Stimulated activated CD4-positive, alpha-beta T cell treated with anti-CD3 and anti-CD28 coated beads, TNF-alpha, amount 100 ng/mL, for 1 hour (primary cell): ENCODE measurements around the gene DHRS9.

Experiments used
- DNase-seq, 3 donors: peaks; one replicate each; pipeline ENCODE4 v3.0.0-alpha.2; 2020; ENCODE audit warnings: low read depth in 3 of 3, low spot score in 1 of 3

DHRS9 gene

DNA sequence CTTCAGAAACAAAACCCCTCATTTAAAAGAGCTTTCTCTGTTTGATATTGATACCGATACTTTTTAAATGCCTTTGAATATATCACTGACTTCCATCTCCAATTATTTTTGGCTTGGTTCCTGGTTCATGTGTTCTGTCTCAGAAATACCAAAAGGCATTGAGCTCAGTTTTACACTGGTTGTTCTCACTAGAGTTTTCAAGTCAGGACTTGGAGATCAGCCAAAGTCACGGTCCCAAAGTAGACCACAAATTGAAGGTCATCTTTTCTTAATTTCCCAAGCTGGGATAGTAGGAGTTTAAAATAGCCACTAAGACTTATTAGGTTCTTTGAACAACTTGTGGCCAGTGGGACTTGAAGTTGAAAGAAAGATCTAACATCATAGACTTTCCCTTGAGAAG, 24.2 kb downstream of the DHRS9 start:
- no peak for DNase-seq

DNA sequence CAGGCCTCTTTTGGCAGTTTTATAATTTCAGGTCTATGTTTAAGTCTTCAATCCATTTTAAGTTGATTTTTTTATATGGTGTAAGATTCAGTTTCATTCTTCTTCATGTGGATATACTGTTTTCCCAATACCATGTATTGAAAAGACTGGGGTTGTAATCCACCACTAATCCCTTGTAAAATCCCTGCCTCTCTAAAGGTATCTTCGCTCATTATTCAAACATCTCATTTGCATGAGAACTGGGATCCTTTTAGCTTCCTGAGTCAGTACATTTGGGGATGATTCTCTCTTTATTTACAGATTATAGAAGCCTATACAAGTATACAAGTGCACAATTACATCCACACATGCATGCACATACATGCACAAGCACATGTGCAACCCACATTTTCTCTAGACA, 25.3 kb downstream of the DHRS9 start:
- DNase-seq = no peak

DNA sequence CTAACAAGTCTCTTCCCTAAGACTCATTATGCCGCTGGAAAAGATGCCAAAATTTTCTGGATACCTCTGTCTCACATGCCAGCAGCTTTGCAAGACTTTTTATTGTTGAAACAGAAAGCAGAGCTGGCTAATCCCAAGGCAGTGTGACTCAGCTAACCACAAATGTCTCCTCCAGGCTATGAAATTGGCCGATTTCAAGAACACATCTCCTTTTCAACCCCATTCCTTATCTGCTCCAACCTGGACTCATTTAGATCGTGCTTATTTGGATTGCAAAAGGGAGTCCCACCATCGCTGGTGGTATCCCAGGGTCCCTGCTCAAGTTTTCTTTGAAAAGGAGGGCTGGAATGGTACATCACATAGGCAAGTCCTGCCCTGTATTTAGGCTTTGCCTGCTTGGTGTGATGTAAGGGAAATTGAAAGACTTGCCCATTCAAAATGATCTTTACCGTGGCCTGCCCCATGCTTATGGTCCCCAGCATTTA, 26.3 kb downstream of the DHRS9 start:
- DNase-seq = no peak

DNA sequence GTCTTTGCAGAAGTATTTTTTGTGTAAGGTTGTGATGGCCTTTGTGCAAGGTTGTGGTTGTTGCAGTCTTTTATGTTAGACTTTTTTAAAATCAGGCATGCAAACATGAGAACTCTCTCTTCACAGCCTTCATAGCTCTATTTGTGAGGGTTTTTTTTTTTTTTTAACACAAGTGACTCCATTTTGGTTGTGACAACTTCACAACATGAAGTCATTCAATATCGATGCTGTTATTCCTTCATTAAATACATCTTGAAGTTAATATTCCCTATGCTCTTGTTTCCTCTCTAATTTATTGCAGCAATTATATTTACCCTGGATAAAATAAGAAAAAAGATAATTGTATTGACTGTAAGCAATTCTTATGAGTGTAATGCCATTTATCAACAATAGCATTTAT, 35.5 kb downstream of the DHRS9 start:
- no peak for DNase-seq

DNA sequence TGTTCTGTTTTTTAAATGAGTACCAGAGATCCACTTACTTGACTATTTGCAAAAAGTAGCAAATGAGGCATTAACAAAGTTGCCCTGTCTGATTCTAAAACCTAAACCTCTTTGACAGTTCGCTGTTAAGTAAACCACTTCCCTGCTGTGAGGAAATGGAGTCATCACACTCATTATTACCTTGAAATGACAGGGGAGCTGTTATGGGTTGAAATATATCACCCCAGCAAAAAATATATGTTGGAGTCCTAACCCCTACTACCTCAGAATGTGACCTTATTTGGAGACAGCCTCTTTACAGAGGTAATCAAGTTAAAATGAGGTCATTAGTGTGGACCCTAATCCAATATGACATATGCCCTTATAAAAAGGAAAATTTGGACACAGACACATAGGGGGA, 36.1 kb downstream of the DHRS9 start:
- DNase-seq = no peak

DNA sequence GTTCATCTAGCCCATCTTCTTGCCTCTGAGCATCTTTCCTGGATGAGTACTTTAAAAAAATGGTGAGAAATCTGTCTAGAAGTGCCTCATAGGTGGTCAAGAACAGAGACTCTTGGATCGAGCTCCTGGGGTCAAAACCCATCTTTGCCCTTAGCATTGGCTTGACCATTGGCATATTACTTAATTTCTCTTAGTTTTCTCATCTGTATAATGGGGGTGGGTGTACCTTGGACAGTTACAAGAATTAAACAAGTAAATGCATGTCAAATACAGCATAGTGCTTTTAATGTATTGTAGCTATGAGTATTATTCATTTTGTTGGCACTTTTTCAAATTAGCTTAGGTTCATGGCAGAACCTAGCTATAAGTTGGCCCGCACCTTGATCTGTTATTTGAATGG, 36.8 kb downstream of the DHRS9 start:
- DNase-seq = no peak

DNA sequence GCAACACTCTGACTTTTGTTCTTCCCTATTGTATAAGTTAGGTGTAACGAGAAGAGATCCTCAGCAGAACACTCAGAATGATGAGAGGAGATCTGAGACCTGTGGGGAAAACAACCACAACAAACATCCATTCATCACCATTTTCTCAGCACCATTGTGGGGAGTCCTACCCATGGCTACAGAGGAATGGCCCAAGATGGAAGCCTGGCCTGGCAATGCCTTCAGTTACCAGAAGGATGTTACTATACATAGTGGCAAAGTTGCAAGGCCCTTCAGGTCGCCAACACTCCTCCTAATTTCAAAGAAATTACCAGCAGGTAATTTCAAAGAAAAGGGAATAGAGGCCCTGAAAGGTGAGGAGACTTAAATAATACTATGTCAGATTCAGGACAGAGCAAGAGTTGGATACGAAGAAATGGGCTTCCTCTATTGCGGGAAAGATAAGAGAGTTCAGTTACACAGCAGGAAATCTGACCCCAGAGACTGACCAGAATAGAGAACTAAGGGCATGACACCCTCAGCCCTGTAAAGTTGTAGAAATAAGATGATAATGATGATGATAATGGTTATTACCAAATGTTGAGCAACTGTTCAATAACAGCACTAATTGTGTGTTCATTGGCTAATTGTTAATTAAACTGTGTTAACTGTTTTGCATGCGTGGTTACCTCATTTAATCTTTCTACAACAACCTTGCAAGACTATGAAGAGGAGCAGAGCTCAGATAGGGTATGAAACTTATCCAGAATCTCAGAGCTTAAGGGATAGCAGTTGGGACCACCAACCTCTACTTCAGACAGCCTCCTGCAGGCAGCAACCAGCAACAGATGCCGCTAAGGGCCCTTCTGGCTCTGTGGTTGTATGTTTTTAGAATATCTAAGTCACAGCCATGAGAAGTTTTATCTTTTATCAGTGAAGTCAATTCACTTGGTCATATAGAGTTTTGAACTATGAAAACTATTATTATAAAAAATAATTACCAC, 37.5 kb downstream of the DHRS9 start:
- no peak for DNase-seq

DNA sequence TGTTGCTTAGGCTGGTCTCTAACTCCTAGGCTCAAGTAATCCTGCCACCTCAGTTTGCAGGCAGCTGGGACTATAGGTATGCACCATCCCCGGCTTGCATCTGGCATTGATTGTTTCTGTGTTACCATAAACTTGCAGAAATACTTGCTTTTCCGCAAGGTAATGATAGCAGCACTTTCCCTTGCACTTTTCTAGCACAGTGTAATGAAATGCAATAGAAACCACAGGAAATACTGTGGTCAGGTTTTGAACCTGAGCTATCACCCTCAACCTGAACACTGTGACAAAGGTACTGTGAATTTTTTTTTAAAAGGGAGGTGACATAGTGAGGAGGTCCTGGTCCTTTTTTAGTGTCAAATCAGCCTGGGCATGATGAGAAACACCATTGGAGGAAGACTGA, 38.3 kb downstream of the DHRS9 start:
- DNase-seq = no peak

DNA sequence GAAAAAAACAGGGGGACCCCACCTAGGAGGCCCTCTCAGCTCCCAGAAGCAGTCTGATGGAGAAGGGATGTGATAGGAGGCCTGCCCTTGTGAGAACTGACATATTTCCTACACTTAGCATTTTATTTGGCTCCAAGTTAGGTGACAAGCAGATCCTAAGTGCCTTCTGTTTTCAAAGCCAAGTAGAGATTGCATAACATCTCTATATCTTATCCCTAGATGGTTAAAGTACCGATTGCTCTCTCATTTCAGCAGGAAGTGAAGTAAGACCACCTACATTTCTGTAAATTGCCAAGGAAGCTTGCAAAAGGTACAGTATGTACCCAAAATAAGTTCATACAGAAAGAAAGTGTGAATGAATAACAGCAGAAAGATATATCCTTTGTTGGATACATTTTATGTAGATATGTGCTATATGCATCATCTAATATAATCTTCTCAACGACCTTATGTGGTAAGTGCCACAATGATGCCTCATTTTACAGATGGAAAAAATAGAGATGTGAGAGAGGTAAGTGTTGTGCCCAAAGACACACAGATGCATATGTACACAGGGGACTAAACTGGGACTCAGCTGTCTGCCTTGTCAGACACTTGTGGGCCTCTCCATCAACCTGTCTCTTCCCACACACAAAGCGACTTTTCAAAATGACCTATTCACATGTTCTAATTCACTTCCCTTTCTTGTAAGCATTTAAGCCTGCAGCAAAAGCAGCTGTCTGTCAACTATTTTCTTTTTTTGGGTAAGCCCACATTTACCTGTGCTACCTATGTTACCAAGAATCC, 38.9 kb downstream of the DHRS9 start:
- DNase-seq = no peak

DNA sequence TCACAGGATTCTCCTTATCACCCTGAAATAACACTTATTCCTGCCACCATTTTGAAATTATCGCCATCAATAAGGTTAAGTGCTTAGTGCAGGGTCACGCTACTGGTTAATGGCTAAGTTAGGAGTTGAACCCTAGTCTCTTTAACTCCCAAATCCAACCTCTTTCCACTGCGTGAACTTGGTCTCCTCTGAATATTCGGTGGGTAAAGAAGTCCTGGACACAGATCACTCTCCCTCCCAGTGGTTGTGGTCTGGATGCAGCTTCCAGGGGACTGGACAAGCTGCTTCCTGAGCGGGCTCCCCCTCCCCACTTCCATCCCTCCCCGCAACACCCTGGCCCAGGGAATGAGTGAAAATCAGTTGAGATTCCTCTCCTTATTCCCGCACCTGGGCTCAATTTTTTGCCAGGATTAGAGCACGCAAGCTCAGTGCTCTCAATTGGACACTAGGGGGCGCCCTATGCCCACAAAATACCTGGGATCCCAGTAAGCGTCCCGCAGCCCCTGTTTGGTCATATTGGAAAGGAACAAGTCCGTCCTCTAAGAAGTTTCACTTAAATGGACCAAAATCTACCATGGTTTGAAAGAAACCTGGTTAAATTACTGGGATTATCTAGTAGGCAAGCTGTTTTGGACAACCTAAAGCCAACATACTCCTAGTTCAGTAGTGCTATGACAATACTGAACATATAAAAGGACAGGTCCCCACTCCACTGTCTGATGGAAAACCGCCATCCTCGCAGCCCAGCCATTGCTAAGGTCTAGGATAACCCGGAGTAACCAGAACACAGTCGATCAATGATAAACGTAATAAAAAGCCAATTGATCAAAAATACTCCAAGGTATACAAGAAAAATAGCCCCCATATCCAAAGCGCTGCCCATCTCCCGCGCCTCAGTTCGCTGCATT, 40.4 kb downstream of the DHRS9 start:
- peak; percentile 43 to 52 (median 52) for DNase-seq

DNA sequence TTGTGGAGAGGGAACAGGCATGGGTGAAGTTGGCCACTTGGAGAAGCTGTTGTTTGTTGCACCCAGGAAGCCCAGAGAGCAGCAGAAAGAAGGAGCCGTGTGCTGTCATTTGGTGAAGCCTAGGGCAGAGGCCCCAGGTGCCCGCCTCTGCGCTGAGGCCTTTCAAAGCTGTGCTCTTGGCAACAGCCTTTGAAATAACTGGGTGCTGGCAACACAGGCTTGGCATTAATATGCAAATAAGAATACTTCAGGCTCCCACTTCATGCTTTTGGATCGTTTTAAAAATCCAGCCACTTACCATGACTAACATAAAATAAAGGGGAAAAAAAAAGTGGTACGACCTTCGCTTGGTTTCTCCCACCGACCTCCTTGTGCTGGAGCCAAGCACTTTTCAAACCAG, 41.1 kb downstream of the DHRS9 start:
- no peak for DNase-seq

DNA sequence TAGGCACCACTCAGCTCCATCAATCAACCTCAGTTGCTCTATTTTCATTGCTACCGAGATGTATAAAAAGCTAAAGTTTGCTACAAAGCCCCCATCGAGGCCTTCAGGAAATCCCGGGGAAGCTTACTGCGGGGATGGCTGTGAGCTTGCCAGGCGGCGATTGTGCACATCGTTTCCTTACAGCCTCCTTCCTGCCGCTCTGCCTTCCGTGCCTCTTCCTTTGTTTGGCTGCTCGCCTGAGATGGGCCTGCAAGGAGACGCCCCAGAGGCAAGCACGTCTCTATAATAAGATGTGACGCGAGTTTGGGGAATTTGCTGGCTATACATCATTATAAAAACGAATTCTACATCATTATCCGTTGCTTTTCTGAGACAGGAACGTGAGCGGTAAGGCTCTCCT, 41.6 kb downstream of the DHRS9 start:
- no peak for DNase-seq

DNA sequence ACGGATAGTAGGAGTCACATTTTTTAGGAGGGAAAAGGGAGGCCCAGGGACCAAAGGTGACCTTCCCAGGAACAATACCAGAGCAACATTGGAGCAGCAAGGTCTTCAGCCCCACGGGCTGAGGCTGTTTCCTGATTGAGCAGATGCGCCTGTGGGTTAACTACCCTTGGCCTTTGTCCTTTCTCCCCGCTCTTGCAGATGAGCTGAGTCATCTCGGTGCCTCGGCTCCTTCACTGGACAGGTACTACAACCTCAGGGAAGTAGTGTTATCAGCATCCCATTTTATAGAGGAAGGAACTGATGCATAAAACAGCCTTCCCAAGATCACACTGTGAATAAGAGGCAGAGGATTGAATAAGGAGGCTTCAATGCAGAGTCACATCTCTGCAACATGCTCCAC, 43.5 kb downstream of the DHRS9 start:
- DNase-seq = no peak

DNA sequence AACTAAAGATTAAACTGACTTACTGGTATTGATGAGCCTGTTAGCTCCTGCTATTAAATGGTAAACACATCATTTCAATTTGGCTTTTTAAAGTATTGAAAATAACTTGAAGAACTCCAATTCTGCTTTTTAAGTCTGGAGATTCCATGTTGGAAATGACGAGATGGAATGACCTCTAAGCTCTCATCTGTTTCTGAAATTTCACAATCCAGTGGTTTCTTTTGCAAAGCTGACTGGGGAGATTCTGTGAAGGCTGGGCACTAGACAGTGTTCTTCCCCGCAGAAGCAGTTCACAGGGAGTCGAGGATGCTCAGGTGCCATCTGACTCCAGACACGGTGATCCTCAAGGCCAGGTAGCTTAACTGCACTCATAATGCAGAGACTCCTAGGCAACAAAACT, 44.7 kb downstream of the DHRS9 start:
- no peak for DNase-seq

DNA sequence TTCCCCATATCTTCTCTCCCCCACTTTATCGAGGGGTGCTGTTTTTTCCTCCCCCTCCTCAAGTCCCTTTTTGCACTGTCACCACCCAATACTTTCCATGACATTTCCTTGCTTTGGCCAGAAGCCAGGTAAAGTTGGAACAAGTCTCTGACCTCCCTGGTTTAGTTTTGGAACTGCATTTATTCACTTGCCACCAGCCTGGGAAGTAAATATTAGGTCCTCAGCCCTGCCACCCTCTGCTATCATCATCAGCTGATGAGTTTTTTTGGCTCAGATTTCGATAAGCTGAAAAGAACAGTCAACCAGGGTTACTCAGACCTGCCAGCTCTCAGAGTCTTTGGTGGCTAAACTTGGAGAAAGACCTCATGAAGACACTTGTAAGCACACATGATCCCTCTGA, 47.0 kb downstream of the DHRS9 start:
- no peak for DNase-seq

DNA sequence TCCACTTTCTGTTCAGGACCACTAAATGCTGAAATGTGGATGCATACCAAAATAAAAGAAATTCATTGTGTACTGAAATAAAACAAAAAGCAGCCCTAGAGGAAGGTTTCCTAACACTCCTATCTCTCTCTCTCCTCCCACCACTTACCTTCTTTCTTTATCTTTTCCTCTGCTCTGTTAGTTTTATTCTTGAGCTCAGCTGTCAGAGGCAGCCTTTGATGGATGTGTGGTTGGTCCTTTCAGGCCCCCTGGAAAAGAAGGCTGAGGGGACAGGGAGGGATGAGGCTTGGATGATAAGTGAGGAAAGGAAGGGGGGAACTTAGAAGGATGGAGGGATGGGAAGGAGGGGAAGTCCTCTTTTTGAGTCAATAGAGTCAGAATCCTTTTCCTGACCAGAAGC, 47.6 kb downstream of the DHRS9 start:
- DNase-seq = no peak

DNA sequence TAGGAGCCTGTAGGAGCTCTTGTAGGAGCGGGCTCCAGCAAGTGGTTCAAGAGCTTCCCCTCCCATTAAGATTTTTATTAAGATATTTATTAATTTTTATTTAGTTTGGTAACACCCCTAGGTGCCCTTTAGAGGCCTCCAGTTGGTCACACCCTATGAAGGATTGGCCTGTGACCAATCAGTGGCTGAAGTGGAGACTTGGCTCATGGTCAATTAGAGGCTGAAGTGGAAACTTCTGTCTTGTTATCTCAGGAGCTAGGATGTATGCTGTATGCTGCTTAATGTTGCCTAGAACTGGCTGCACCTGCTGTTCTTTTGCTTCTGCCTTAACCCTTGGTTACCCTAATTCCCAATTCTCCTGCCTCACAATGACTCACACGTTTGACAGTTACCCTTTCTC, 48.7 kb downstream of the DHRS9 start:
- DNase-seq = no peak

DNA sequence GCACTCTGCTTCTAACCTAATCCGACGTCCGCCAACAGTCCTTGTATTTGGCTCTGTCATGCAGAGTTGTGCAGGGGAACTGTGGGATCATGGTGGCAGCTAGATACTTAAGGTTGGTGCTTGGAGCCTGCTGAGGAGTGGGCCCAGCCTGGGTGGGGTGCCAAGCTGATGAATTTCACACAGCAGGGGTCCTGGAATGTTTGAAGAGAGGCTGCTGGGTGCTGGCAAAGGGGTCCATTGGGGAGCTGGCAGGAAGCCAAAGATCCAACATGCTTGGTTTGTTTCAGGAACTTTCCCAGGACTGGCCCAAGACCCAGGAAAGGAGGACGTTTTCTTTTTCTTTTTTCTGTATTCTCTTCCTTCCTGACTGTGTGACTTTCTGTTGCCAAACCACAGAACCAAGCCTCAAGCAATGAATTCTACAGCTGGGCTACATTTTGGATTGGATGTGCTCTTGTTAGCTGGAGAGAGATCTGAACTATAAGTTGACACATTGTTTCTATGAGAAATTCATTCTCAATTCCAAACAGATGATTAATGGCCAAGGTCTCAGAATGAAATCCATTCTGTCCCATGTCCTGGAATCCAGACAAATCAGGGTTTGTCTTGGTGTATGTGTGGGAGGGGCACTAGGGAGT, 49.9 kb downstream of the DHRS9 start:
- DNase-seq = no peak

DNA sequence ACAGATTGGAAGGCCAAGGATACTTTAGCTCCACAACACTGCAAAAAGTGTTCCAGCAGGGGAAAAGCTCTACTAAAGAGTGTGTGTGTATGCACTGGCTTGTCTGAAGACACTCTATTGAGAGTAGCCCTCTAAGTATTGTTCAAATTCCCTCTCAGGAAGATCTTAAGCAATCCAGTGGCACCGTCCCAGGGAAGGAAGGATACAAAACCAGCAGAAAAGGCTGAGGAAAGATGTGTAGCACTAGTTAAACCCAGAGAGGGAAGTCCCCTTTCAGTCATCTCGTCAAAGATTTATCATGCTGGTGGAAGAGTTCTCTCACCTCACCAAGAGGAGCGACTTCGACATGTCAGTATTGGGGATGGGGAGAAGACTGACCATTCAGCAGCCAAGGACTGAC, 50.5 kb downstream of the DHRS9 start:
- no peak for DNase-seq

DNA sequence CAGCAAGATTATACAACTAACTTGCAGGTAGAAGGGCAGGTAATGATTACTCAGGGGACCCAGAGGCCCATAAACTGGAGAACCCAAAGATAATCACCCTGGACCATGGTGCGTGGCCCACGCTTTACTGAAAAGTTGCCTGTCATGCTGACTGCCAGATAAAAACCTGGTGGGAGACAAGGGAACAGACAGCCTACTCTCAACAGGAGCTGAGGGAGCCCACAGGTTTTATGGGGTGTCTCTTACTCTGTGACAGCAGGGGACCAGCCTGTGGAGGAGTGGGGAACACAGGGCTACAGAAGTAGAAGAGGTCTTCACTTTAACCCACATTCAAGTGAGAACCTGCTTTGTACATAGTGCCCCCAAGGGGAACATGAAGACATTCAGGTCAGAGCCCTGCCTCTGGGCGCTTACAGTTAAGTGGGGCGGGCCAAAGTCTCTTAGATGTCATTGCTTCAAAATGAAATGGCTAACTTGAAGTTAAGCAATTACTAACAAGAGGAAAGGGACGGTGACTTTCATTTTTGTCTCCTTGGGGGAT, 60.4 kb downstream of the DHRS9 start:
- DNase-seq = no peak
